Loucy (cell line): ENCODE data around the gene SYMPK.

Experiments used
- H2AFZ ChIP-seq: fragments of 200-600 bp; sonication (generic); 2 replicates; pipeline ENCODE4 v1.6.0; 2016; ENCODE audit warnings: antibody characterized with exemption, mild to moderate bottlenecking, low read length, moderate library complexity
- H3F3A ChIP-seq: fragments of 200-600 bp; 2 replicates; pipeline ENCODE4 v1.6.0; 2016; ENCODE audit warnings: antibody characterized with exemption, low read depth, mild to moderate bottlenecking
- H3K27me3 ChIP-seq: fragments of 200-600 bp; sonication (generic); 2 replicates; pipeline ENCODE4 v1.6.1; 2014; ENCODE audit warnings: low read length, mild to moderate bottlenecking; ENCODE audit not compliant: insufficient read depth, poor library complexity, severe bottlenecking
- H3K36me3 ChIP-seq: fragments of 200-600 bp; sonication (generic); 2 replicates; pipeline ENCODE4 v1.6.1; 2016; ENCODE audit warnings: low read length; ENCODE audit not compliant: insufficient read depth
- H3K4me1 ChIP-seq: fragments of 200-600 bp; sonication (generic); 2 replicates; pipeline ENCODE4 v1.5.1; 2014; ENCODE audit warnings: low read length, mild to moderate bottlenecking; ENCODE audit not compliant: insufficient read depth, poor library complexity, severe bottlenecking
- H3K4me2 ChIP-seq: fragments of 200-600 bp; sonication (generic); 2 replicates; pipeline ENCODE4 v1.6.0; 2014; ENCODE audit warnings: antibody characterized with exemption, low read length, low read depth, mild to moderate bottlenecking; ENCODE audit not compliant: poor library complexity, severe bottlenecking
- H3K4me3 ChIP-seq: fragments of 200-600 bp; sonication (generic); 2 replicates; pipeline ENCODE4 v1.5.1; 2014; ENCODE audit warnings: low read length, mild to moderate bottlenecking, mixed read lengths; ENCODE audit not compliant: poor library complexity, severe bottlenecking
- H3K79me2 ChIP-seq: fragments of 200-600 bp; sonication (generic); 2 replicates; pipeline ENCODE4 v1.6.1; 2014; ENCODE audit warnings: low read length; ENCODE audit not compliant: insufficient read depth
- H3K9ac ChIP-seq: fragments of 200-600 bp; sonication (generic); 2 replicates; pipeline ENCODE4 v1.6.0; 2014; ENCODE audit warnings: mild to moderate bottlenecking, low read depth, low read length, moderate library complexity; ENCODE audit not compliant: poor library complexity, severe bottlenecking
- H3K9me2 ChIP-seq: fragments of 200-600 bp; sonication (generic); replicated peaks from 2 replicates; pipeline ENCODE4 v1.6.1; 2016; ENCODE audit warnings: low read depth, low read length, mixed read lengths
- H3K9me3 ChIP-seq: fragments of 200-600 bp; sonication (generic); 2 replicates; pipeline ENCODE4 v1.6.1; 2014; ENCODE audit warnings: mild to moderate bottlenecking, antibody characterized with exemption, low read length, low read depth; ENCODE audit not compliant: insufficient read depth
- H4K20me1 ChIP-seq: fragments of 200-600 bp; sonication (generic); 2 replicates; pipeline ENCODE4 v1.6.0; 2014; ENCODE audit warnings: antibody characterized with exemption, low read length, mild to moderate bottlenecking; ENCODE audit not compliant: insufficient read depth, poor library complexity, severe bottlenecking
- EZH2phosphoT487 ChIP-seq: fragments of 200-600 bp; IDR thresholded peaks from 2 replicates; pipeline ENCODE4 v1.6.1; 2018; ENCODE audit warnings: antibody characterized with exemption, mild to moderate bottlenecking, moderate library complexity, borderline replicate concordance
- TF ChIP-seq, protein P1 (sequence below): fragments of 200-600 bp; sonication (generic); conservative IDR thresholded peaks from 2 replicates; pipeline ENCODE4 v1.5.1; 2014; ENCODE audit warnings: mild to moderate bottlenecking, antibody characterized with exemption, low read length

SYMPK gene

DNA sequence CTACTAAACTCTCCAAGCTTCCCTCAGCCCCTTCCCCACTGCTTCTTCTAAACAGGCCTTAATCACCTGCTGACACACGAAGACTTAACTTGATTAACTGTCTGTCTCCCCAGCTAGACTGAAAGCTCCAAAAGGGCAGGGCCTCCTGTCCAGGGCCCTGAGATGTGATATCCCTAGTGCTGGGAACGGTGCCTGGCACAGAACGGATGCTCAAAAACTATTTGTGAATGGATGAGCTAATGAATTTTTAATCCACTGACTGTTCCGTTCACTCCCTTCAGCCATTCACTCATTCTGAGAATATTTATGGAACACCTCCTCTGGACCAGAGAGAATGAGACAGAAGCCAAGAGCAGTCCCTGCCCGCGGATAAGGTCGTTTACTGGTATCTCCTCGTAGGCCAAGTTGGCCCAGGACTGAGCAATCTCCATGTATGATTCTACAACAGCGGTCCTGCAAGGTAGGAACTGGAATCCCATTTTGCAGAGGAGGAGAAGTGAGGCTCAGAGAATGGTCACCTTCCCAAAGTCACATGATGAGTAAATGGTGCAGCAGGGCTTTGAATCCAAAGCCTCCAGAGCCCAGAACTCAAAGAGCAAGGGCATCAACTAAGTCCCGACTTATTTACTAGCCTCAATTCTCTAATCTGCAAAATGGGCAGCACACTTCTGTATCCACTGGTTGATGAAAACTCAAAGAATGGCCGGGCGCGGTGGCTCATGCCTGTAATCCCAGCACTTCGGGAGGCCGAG is 73.7 kb downstream of the SYMPK start:
- H3K4me2 ChIP-seq, result no peak overlapping the region

DNA sequence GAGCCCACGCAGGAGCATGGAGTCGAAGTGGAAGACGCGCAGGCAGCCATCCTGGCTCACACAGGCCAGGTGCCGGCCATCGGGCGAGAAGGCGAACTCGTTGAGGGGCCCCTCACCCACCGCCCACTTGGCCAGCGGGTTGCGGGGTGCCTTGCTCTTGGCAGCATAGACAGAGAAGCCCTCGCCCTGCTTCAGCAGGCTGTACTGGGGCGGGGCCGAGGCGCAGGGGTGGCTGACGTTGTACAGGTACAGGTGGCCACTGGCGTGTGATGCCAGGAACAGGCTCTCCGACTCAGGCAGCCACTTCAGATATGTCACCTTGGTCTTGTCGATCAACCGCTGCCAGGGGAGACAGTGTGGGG is 76.4 kb downstream of the SYMPK start:
- no peak overlapping the region for H2AFZ ChIP-seq
- peaks cover 5% of the 10 kb centered on the region; the same call in 1 of the 2 replicates for H3K36me3 ChIP-seq
- no peaks in the 10 kb centered on the region for H3K9me2 ChIP-seq
- H3K4me2 ChIP-seq, result no peak overlapping the region
- H3K79me2 ChIP-seq, result no peaks in the 10 kb centered on the region
- no peaks in the 10 kb centered on the region for H3K27me3 ChIP-seq
- H3K4me3 ChIP-seq, result no peak overlapping the region
- H3F3A ChIP-seq, result peaks cover 4% of the 10 kb centered on the region; the same call in 1 of the 2 replicates
- no peaks in the 10 kb centered on the region for H3K9me3 ChIP-seq
- H3K9ac ChIP-seq, result no peak overlapping the region
- peaks cover 10% of the 10 kb centered on the region for H3K4me1 ChIP-seq
- H4K20me1 ChIP-seq, result peaks cover 40% of the 10 kb centered on the region
- TF ChIP-seq, protein P1, sequence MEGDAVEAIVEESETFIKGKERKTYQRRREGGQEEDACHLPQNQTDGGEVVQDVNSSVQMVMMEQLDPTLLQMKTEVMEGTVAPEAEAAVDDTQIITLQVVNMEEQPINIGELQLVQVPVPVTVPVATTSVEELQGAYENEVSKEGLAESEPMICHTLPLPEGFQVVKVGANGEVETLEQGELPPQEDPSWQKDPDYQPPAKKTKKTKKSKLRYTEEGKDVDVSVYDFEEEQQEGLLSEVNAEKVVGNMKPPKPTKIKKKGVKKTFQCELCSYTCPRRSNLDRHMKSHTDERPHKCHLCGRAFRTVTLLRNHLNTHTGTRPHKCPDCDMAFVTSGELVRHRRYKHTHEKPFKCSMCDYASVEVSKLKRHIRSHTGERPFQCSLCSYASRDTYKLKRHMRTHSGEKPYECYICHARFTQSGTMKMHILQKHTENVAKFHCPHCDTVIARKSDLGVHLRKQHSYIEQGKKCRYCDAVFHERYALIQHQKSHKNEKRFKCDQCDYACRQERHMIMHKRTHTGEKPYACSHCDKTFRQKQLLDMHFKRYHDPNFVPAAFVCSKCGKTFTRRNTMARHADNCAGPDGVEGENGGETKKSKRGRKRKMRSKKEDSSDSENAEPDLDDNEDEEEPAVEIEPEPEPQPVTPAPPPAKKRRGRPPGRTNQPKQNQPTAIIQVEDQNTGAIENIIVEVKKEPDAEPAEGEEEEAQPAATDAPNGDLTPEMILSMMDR, result no peak
- TF ChIP-seq EZH2phosphoT487, result no peak

More for the DNA sequence above, 73.7 kb downstream of the SYMPK start:
- Histone ChIP-seq H3K27me3 (no peaks in the 10 kb centered on the region), H3K4me1 (peaks cover 22% of the 10 kb centered on the region), H3K9me2 (no peaks in the 10 kb centered on the region), H3K79me2 (0 out of 2 replicates have a peak, but pooled peaks cover 4% of the 10 kb centered on the region), H3F3A (peaks cover 4% of the 10 kb centered on the region; the same call in 1 of the 2 replicates), H3K9ac (no peak overlapping the region), H2AFZ (no peak overlapping the region), H3K9me3 (no peaks in the 10 kb centered on the region), H4K20me1 (peaks cover 40% of the 10 kb centered on the region), H3K36me3 (peaks cover 5% of the 10 kb centered on the region; the same call in 1 of the 2 replicates), H3K4me3 (no peak overlapping the region)
- TF ChIP-seq EZH2phosphoT487, result no peak
- TF ChIP-seq, protein P1, result no peak

DNA sequence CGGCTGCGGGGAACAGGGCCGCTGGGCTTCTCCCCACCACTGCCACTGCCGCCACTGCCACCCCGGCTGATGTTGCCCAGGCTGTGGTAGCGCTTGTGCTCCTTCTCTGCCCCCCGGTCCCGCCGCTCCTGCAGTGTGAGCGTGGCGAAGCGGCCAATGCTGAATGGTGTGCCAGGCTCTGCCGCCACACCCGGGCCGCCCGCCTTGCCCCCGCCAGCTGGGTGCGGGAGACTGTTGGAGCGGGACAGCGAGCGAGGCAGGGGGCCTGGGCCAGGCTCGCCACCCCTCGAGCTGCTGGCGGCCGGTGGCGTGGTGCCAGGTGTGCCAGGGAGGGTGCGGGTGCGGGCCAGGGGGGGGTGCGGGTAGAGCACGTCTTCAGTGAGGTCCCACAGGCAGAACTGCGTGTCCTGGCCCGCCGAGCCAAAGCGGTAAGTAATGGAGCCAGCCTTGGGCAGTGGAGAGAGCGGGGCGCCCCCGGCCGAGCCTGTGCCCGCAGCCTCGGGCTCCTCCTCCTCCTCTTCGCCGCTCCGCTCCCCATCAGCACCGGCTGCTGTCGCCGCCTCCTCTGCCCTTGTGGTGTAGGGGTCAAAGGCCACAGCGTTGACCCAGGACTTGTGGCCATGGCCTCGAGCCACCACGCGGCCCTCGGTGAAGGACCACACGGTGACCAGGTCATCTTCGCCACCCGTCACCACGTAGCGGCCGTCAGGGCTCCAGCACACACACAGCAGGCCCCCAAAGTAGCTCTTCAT is 77.0 kb downstream of the SYMPK start:
- peaks cover 4% of the 10 kb centered on the region; the same call in 1 of the 2 replicates for H3F3A ChIP-seq
- H3K4me2 ChIP-seq, result no peak overlapping the region
- peaks cover 34% of the 10 kb centered on the region for H4K20me1 ChIP-seq
- H3K27me3 ChIP-seq, result no peaks in the 10 kb centered on the region
- H3K9me2 ChIP-seq, result no peaks in the 10 kb centered on the region
- H3K4me1 ChIP-seq, result peaks cover 4% of the 10 kb centered on the region
- H3K9me3 ChIP-seq, result no peaks in the 10 kb centered on the region
- peaks cover 5% of the 10 kb centered on the region; the same call in 1 of the 2 replicates for H3K36me3 ChIP-seq
- H2AFZ ChIP-seq, result no peak overlapping the region
- no peak overlapping the region for H3K9ac ChIP-seq
- no peaks in the 10 kb centered on the region for H3K79me2 ChIP-seq
- TF ChIP-seq, protein P1, result no peak
- no peak for TF ChIP-seq EZH2phosphoT487
- no peak overlapping the region for H3K4me3 ChIP-seq
